ENCODE results near the gene NPIPB6.

Gene NPIPB6

GRCh38 chr16:28297784-28298510 is 65.4 kb downstream of the NPIPB6 start:
- no peak for DNase-seq

- DNase-seq, result no peak
Observed at GRCh38 chr16:28297308-28297707, 66.0 kb downstream of the NPIPB6 start.

GRCh38 chr16:28295276-28295675 is 68.0 kb downstream of the NPIPB6 start:
- DNase-seq, result no peak

- DNase-seq, result no peak
Observed at GRCh38 chr16:28294201-28294600, 69.1 kb downstream of the NPIPB6 start.

GRCh38 chr16:28293601-28293960 is 69.7 kb downstream of the NPIPB6 start:
- no peak for DNase-seq

GRCh38 chr16:28292731-28293600 is 70.3 kb downstream of the NPIPB6 start:
- DNase-seq, result peak; percentile 66

Measured in NCI-H2171 treated with DMSO at 0.1 percent for 48 hours (cell line).